Urinary bladder (tissue), 4 donors: Measurements from ENCODE around the gene CCDC186. TPM values are rescaled to one million over a fixed set of nuclear protein-coding genes. Genes with fewer than 3 reads are reported as not detected.

Experiments
- DNase-seq: peaks from one replicate; pipeline ENCODE4 v3.0.0-alpha.2; 2015; ENCODE audit errors: extremely low spot score
- H3K27ac ChIP-seq: one replicate; pipeline ENCODE4 v1.5.1; 2013; ENCODE audit warnings: low read depth, mild to moderate bottlenecking, moderate library complexity
- H3K36me3 ChIP-seq: one replicate; pipeline ENCODE4 v1.6.1; 2013; ENCODE audit warnings: mild to moderate bottlenecking, moderate library complexity; ENCODE audit not compliant: insufficient read depth
- H3K4me1 ChIP-seq: one replicate; pipeline ENCODE4 v1.6.1; 2013; ENCODE audit warnings: mild to moderate bottlenecking, moderate library complexity; ENCODE audit not compliant: insufficient read depth
- H3K4me3 ChIP-seq: one replicate; pipeline ENCODE4 v1.5.1; 2013; ENCODE audit warnings: low read depth, low read length
- WGBS: extraction: QIAGEN DNeasy Blood & Tissue Kit; methylation state at CpG from one replicate; pipeline ENCODE4 v1.1.7; 2013; 5-methylcytosine and 5-hydroxymethylcytosine counted together
- polyA plus RNA-seq: library from polyadenylated mRNA; stranded (reverse); fragments of 200-250 nt; gene quantifications from one replicate; pipeline ENCODE4 v1.2.3, GENCODE V29; 2013
- total RNA-seq: library from RNA; depleted of rRNA; stranded (reverse); fragments of >200 nt; gene quantifications from one replicate; pipeline ENCODE4 v1.2.3, GENCODE V29; 2014
- donor health status: healthy with polysubstance abuse.
- donor health status: healthy.

Gene CCDC186
- total RNA-seq, result 83.1 TPM
- 5.7 TPM for polyA plus RNA-seq

- peak; percentile 87 for DNase-seq
- under 1% methylated on average over 49 of the region's 49 CpGs for WGBS
- H3K36me3 ChIP-seq, result no peaks in the 10 kb centered on the region
- peak within 1 kb of the TSS; percentile 91 for H3K27ac ChIP-seq
- peak within 1 kb of the TSS; percentile 78 for H3K4me3 ChIP-seq
- no peaks in the 10 kb centered on the region for H3K4me1 ChIP-seq
Measured at GRCh38 chr10:114173921-114174694, at the start of gene CCDC186. Gene CCDC186, minus strand, starts transcription at chr10:114174203. Its CDS starts 10,935 bp downstream, at chr10:114163268.

DNA sequence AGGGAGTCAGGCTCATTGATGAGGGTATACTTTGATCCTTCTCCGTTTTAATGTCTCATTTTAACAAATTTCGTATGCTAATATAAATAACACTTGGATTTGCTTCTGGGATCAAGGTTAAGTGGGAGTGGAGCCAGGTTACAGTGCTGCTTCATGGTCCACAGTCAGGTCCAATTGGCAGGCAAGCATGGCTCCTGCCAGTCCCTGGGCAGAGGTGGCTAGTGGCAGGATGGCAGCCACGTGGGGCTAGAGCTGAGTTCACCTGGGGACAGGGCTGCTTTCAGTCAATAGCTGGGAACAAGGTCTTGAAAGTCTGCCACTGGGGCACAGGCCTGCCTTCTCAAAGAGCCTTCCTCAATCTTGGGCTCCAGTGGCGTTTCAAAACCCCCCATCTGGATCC, 49.1 kb upstream of the CCDC186 start:
- no peaks in the 10 kb centered on the region for H3K36me3 ChIP-seq
- H3K4me3 ChIP-seq, result no peak overlapping the region
- 82% methylated on average over 4 of the region's 4 CpGs for WGBS
- no peaks in the 10 kb centered on the region for H3K4me1 ChIP-seq
- H3K27ac ChIP-seq, result no peak overlapping the region
- no peak for DNase-seq

GRCh38 chr10:114221235-114221634, 47.2 kb upstream of the CCDC186 start:
- H3K4me1 ChIP-seq, result no peaks in the 10 kb centered on the region
- WGBS, result 79% methylated on average over 4 of the region's 4 CpGs
- no peak overlapping the region for H3K27ac ChIP-seq
- DNase-seq, result no peak
- H3K36me3 ChIP-seq, result no peaks in the 10 kb centered on the region
- H3K4me3 ChIP-seq, result no peak overlapping the region

GRCh38 chr10:114220281-114220680, 46.3 kb upstream of the CCDC186 start:
- no peaks in the 10 kb centered on the region for H3K36me3 ChIP-seq
- H3K4me1 ChIP-seq, result no peaks in the 10 kb centered on the region
- DNase-seq, result no peak
- H3K27ac ChIP-seq, result no peak overlapping the region
- no peak overlapping the region for H3K4me3 ChIP-seq
- 73% methylated on average over 2 of the region's 2 CpGs for WGBS

DNA sequence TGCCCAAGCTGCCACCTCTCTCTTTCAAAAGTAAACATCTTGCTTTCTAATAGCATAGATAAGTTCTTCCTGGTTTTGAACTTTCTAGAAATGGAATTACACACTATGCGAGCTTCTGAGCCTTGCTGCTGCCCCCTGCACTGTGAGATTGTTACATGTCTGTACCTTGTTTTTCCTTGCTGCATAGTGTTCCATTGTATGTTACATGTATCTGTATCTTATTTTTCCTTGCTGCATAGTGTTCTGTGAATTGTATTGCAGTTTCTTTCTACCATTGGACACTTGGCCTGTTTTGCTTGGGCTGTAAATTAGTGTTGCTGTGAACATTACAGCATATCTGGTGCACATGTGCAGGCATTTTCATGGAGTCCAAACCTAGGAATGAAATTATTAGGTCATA, 41.0 kb upstream of the CCDC186 start:
- 93% methylated on average over 1 of the region's 1 CpG for WGBS
- DNase-seq, result no peak
- Histone ChIP-seq H3K27ac (no peak overlapping the region), H3K4me3 (no peak overlapping the region), H3K4me1 (no peaks in the 10 kb centered on the region), H3K36me3 (no peaks in the 10 kb centered on the region)

DNA sequence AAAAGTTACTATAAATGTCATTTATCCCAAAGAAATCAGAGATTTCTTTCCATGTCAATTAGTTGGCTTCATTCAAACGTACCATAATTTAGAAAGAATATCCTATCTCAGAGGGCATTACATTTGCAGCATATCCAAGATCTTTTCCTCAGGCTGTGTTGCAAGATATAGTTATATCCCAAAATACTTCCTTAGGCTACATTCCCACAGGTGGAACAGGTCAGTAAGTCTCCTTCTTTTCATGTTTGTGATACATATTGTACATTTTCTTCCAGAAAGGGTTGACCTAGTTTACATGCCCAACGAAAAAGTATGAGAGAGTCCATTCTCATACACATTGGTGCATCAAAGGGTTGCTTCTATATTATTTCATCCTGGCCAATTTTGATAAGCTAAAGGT, 38.1 kb upstream of the CCDC186 start:
- 92% methylated on average over 2 of the region's 2 CpGs for WGBS
- H3K27ac ChIP-seq, result no peak overlapping the region
- H3K36me3 ChIP-seq, result no peaks in the 10 kb centered on the region
- no peak overlapping the region for H3K4me3 ChIP-seq
- H3K4me1 ChIP-seq, result no peaks in the 10 kb centered on the region
- DNase-seq, result no peak

DNA sequence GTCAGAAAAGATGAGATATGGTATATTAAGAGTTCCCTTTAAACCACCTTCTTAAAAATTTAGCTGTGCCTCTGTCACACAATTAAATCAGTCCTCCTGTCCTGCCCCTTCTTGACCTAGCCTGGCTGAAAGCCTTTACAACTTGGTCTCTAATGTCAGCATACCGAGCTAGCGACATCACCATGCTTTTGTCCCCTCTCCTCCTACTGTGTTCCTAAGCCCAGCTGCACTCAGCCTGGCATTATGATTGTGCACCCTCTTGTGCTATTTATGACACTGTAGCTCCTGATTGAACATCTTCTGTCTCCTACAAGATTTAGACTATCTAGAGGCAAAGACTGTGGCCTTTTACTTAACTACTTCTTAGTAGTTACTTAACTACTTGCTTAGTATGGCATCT, 34.3 kb upstream of the CCDC186 start:
- DNase-seq, result no peak

GRCh38 chr10:114207349-114207748, 33.3 kb upstream of the CCDC186 start:
- H3K4me1 ChIP-seq, result no peaks in the 10 kb centered on the region
- H3K4me3 ChIP-seq, result no peak overlapping the region
- 94% methylated on average over 1 of the region's 1 CpG for WGBS
- H3K36me3 ChIP-seq, result no peaks in the 10 kb centered on the region
- no peak for DNase-seq
- H3K27ac ChIP-seq, result no peak overlapping the region

More for the DNA sequence above, 34.3 kb upstream of the CCDC186 start:
- 96% methylated on average over 2 of the region's 2 CpGs for WGBS
- no peak overlapping the region for H3K27ac ChIP-seq
- no peak overlapping the region for H3K4me3 ChIP-seq
- H3K36me3 ChIP-seq, result no peaks in the 10 kb centered on the region
- H3K4me1 ChIP-seq, result no peaks in the 10 kb centered on the region

- WGBS, result 56% methylated on average over 2 of the region's 2 CpGs
- H3K4me3 ChIP-seq, result no peak overlapping the region
Measured at GRCh38 chr10:114206902-114207301, 32.9 kb upstream of the CCDC186 start.

DNA sequence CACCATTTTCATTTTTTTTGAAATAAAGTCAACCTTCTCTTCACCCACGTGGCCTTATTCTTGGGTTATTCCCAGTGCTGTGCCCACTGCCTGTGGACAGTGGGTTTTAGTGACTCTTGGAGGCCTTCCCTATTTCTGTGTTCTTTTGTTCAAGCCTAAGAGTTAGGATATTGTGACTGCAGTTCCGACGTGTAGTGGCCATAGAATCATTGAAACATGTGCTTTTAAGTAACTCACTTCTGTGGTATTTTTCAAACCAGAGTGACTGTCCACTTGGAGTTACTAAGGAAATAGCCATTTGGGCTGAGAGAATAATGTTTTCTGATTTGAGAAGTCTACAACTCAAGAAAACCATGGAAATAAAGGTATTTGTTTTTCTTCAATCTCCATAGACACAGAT, 28.8 kb upstream of the CCDC186 start:
- no peak for DNase-seq
- 78% methylated on average over 3 of the region's 3 CpGs for WGBS
- H3K36me3 ChIP-seq, result no peaks in the 10 kb centered on the region
- no peak overlapping the region for H3K27ac ChIP-seq
- H3K4me1 ChIP-seq, result no peaks in the 10 kb centered on the region
- no peak overlapping the region for H3K4me3 ChIP-seq

More at GRCh38 chr10:114206902-114207301, 32.9 kb upstream of the CCDC186 start:
- DNase-seq, result no peak
- no peaks in the 10 kb centered on the region for H3K36me3 ChIP-seq
- H3K4me1 ChIP-seq, result no peaks in the 10 kb centered on the region
- no peak overlapping the region for H3K27ac ChIP-seq

DNA sequence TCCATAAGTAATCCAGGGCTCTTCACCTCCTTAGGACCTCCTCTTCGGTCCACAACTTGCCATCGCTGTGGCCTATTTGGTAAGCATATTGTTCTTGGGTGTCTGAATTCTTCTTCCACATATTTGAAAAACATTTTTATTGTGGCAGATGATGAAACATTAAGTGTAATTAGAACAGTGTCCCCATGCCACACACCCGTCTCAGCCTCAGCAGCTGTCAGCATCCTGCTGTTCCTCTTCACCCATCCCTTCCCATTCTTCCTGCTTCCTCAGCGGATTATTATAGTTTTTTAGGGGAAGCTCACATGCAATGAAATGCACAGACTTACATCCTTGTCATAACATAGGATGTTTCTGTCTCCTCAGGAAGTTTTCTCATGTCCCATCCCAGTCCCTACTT, 25.2 kb upstream of the CCDC186 start:
- no peak for DNase-seq
- H3K27ac ChIP-seq, result no peak overlapping the region
- no peaks in the 10 kb centered on the region for H3K4me1 ChIP-seq
- no peak overlapping the region for H3K4me3 ChIP-seq
- no peaks in the 10 kb centered on the region for H3K36me3 ChIP-seq
- 85% methylated on average over 4 of the region's 4 CpGs for WGBS

- no peaks in the 10 kb centered on the region for H3K36me3 ChIP-seq
- WGBS, result 45% methylated on average over 2 of the region's 2 CpGs
- no peaks in the 10 kb centered on the region for H3K4me1 ChIP-seq
- H3K4me3 ChIP-seq, result no peak overlapping the region
- H3K27ac ChIP-seq, result no peak overlapping the region
- DNase-seq, result no peak
Measured at GRCh38 chr10:114195079-114195478, 21.1 kb upstream of the CCDC186 start.

DNA sequence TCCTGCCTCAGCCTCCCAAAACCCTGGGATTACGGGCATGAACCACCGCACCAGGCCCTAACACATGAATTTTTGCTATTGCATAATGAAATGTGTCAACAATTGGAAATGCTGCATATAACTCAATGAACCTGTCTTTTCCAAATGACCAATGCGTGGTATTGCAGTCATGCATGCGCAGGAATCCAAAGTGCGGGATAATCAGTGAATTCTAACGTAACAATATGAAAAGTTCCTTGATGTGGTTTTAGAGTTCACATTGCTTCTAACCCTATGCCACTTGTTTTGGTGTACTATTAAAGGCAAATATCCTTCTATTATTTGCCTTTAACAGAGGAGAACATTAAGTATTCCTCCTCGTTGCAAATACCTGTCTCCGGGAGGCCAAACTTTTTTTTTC, 15.7 kb upstream of the CCDC186 start:
- DNase-seq, result no peak
- 93% methylated on average over 8 of the region's 8 CpGs for WGBS

DNA sequence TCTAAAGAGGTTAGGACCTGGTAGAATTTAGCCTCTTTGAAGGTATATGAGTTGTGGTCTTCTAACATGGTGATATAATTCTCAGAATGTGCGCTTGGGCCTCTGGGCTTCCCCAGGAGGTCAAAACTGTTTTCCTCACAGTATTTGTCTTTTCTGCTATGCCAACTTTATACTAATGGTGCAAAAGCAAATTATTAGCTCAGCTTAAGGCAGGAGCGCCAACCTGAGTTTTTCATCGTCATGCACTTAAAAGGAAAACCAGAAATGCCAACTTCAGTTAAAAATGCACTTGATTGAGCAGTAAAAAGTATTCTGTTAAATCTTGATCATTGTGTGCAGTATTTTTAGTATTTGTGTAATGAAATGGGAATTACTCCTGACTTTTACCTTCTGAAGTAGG, 14.9 kb upstream of the CCDC186 start:
- DNase-seq, result no peak
- Histone ChIP-seq H3K36me3 (no peaks in the 10 kb centered on the region), H3K27ac (no peak overlapping the region), H3K4me3 (no peak overlapping the region), H3K4me1 (no peaks in the 10 kb centered on the region)
- 95% methylated on average over 3 of the region's 3 CpGs for WGBS

More for the DNA sequence above, 15.7 kb upstream of the CCDC186 start:
- H3K4me1 ChIP-seq, result no peaks in the 10 kb centered on the region
- H3K27ac ChIP-seq, result no peak overlapping the region
- no peak overlapping the region for H3K4me3 ChIP-seq
- H3K36me3 ChIP-seq, result no peaks in the 10 kb centered on the region
